Lower leg skin (tissue), 3 donors: ENCODE data around the gene TMEM31.

ENCODE experiments used
- CTCF ChIP-seq, 3 donors: fragments of 450-650 bp; IDR thresholded peaks; one replicate each; pipeline ENCODE4 v1.5.1; 2016; ENCODE audit warnings: antibody characterized with exemption in 3 of 3, mild to moderate bottlenecking in 3 of 3, moderate library complexity in 2 of 3
- POLR2A ChIP-seq, 2 donors: fragments of 450-650 bp; IDR thresholded peaks; one replicate each; pipeline ENCODE4 v1.6.1; 2016 to 2017; ENCODE audit warnings: antibody characterized with exemption in 2 of 2, mild to moderate bottlenecking in 1 of 2, moderate library complexity in 1 of 2

GRCh38 chrX:103699243-103699642 is 11.5 kb upstream of the TMEM31 start:
- TF ChIP-seq CTCF (IDR thresholded peaks at IDR 0.05) (no peak), POLR2A (IDR thresholded peaks at IDR 0.05) (no peak)
